GM12872 (cell line): ENCODE data around the gene NTN1.

Experiments used
- TF ChIP-seq, protein P1 (sequence below): IDR thresholded peaks from 3 replicates; pipeline ENCODE4 v1.5.1; 2011; ENCODE audit warnings: low read depth, mild to moderate bottlenecking, low read length, moderate library complexity; ENCODE audit not compliant: insufficient read depth

Gene NTN1

DNA sequence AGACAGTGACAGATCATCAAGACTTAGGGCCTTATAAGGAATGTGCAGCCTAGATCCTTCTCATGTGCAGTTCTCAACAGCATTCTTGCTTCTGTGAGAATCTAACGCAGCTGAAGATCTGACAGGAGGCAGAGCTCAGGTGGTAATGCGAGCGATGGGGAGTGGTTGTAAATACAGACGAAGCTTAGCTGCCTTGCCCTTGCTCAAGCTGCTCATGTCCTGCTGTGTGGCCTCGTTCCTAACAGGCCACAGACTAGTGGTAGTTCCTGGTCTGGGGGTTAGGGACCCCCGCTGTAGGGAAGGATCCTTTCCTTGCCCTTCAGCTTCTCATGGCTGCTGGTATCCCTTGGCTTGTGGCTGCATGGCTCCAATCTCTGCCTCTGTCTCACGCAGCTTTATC is 10.3 kb upstream of the NTN1 start:
- TF ChIP-seq, protein P1, sequence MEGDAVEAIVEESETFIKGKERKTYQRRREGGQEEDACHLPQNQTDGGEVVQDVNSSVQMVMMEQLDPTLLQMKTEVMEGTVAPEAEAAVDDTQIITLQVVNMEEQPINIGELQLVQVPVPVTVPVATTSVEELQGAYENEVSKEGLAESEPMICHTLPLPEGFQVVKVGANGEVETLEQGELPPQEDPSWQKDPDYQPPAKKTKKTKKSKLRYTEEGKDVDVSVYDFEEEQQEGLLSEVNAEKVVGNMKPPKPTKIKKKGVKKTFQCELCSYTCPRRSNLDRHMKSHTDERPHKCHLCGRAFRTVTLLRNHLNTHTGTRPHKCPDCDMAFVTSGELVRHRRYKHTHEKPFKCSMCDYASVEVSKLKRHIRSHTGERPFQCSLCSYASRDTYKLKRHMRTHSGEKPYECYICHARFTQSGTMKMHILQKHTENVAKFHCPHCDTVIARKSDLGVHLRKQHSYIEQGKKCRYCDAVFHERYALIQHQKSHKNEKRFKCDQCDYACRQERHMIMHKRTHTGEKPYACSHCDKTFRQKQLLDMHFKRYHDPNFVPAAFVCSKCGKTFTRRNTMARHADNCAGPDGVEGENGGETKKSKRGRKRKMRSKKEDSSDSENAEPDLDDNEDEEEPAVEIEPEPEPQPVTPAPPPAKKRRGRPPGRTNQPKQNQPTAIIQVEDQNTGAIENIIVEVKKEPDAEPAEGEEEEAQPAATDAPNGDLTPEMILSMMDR, result no peak

DNA sequence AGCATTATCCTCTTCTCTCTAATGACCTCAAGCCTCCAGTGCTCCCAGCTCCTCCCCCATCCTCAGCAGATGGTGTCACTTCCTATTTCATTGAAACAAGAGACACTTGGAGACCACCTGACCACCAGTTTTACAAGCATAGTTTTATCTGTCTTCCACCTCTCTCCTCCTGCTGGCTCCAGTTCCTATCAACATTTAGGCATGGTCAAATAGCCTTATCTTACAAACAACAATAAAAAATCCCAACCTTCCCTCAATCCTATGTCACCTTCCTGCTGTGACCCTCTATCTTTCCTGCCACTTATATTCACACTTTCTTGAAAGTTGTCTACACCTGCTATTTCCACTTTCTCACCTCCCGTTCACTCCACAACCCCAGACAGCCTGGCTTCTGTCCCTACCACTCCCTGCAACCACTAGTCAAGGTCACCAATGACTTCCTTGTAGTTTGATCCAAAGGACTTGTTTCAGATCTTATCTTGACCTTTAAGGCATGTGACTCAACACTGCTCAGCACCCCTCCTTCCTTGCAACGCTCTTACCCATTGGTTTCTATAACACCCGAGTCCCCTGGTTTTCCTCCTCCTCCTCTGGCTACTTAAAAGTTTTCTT is 4.3 kb upstream of the NTN1 start:
- TF ChIP-seq, protein P1, result no peak

DNA sequence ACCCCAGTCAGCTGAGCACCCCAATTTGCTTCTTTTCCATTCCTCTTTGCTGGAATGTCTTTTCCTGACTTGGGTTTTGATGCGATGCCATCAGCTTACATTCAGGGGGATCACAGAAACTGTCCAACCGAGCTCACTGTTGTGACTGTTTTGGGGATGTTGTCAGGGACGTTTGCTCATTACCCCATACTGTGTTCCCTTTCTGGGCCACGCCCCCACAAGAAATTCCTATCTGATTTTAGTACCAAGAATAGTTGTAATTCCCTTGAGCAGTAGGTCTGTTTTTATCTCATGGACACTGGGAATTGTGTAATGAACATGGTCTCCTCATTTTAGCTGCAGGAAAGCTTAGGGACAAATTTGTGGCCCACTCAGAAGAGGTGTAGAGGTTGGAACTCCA is 2.6 kb upstream of the NTN1 start:
- TF ChIP-seq, protein P1, result no peak

GRCh38 chr17:9020096-9020823 is 1.1 kb upstream of the NTN1 start:
- TF ChIP-seq, protein P1, result no peak

DNA sequence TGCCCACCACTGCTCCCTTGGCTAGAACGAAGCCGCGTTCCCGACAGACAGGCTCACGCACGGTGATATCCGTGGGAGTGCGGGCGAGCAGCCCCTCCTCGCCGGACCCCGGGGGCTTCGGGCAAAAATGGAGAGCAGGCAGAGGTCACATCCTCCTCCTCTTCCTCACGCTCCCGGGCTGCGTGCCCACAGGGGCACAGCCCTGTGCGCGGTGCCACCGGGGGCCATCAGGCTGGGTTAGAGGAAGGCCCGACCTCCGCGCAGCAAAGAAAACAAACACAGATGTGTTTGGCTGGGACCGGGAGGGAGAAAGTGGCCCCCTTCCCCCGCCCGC is 519 bp upstream of the NTN1 start:
- TF ChIP-seq, protein P1, result no peak

- TF ChIP-seq, protein P1, result no peak
Measured at GRCh38 chr17:9021992-9022572, 772 bp downstream of the NTN1 start.

DNA sequence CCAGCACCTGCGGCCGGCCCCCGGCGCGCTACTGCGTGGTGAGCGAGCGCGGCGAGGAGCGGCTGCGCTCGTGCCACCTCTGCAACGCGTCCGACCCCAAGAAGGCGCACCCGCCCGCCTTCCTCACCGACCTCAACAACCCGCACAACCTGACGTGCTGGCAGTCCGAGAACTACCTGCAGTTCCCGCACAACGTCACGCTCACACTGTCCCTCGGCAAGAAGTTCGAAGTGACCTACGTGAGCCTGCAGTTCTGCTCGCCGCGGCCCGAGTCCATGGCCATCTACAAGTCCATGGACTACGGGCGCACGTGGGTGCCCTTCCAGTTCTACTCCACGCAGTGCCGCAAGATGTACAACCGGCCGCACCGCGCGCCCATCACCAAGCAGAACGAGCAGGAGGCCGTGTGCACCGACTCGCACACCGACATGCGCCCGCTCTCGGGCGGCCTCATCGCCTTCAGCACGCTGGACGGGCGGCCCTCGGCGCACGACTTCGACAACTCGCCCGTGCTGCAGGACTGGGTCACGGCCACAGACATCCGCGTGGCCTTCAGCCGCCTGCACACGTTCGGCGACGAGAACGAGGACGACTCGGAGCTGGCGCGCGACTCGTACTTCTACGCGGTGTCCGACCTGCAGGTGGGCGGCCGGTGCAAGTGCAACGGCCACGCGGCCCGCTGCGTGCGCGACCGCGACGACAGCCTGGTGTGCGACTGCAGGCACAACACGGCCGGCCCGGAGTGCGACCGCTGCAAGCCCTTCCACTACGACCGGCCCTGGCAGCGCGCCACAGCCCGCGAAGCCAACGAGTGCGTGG is 1.5 kb downstream of the NTN1 start:
- TF ChIP-seq, protein P1, result no peak
